Measurements from ENCODE around the gene LAD1. TPM values are rescaled to one million over a fixed set of nuclear protein-coding genes. Genes with fewer than 3 reads are reported as not detected.

The LAD1 gene
- total RNA-seq, 4 donors from 2014 or later, result 175 to 303 (median 218) TPM

DNA sequence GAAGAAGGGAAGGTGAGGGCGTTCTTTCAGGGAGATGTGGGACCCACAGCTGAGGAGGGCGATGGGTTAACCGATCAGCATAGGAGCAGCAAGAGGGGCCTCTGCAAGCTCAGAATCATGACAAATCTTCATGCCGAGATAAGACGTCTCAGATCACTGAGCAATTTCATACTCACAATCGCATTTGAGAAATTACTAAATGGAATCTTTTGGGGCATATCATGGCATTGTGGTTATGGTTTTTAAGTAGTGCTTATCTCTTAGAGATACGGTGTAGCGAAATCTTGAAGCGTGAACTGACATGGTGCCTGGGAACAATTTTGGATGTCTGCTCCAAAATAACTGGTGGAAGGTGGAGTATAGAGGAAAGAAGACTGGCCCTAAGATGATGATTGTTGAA is 27.8 kb downstream of the LAD1 start:
- TF ChIP-seq EP300 (IDR thresholded peaks at IDR 0.05), result no peak
- TF ChIP-seq POLR2A (IDR thresholded peaks at IDR 0.05), result no peak
- no peak for TF ChIP-seq POLR2AphosphoS5 (IDR thresholded peaks at IDR 0.05)
- TF ChIP-seq CTCF (IDR thresholded peaks at IDR 0.05), result no peak
- H3K27ac ChIP-seq, result no peak overlapping the region
- DNase-seq (ENCODE audit: low spot score in 2 of 2), result no peak
- H3K27me3 ChIP-seq, result peaks cover 49% of the 10 kb centered on the region
- H3K4me3 ChIP-seq, result no peak overlapping the region
- WGBS, result 85% methylated on average over 9 of the region's 9 CpGs
- H3K36me3 ChIP-seq, result no peaks in the 10 kb centered on the region
- H3K9me3 ChIP-seq, result no peaks in the 10 kb centered on the region
- peaks cover 14% of the 10 kb centered on the region for H3K4me1 ChIP-seq

- peaks cover 10% of the 10 kb centered on the region for H3K4me1 ChIP-seq
- H3K9me3 ChIP-seq, result no peaks in the 10 kb centered on the region
- DNase-seq (ENCODE audit: low spot score in 2 of 2), result no peak
- WGBS, result 54% methylated on average over 3 of the region's 3 CpGs
- H3K36me3 ChIP-seq, result no peaks in the 10 kb centered on the region
- peaks cover 47% of the 10 kb centered on the region for H3K27me3 ChIP-seq
- H3K27ac ChIP-seq, result no peak overlapping the region
- H3K4me3 ChIP-seq, result no peak overlapping the region
- no peak for TF ChIP-seq CTCF (IDR thresholded peaks at IDR 0.05)
- TF ChIP-seq POLR2AphosphoS5 (IDR thresholded peaks at IDR 0.05), result no peak
- TF ChIP-seq POLR2A (IDR thresholded peaks at IDR 0.05), result no peak
- TF ChIP-seq EP300 (IDR thresholded peaks at IDR 0.05), result no peak
Observed at GRCh38 chr1:201370500-201370899, 28.6 kb downstream of the LAD1 start.

- Histone ChIP-seq H3K4me1 (no peaks in the 10 kb centered on the region), H3K36me3 (no peaks in the 10 kb centered on the region), H3K27ac (no peak overlapping the region), H3K27me3 (peaks cover 39% of the 10 kb centered on the region), H3K9me3 (no peaks in the 10 kb centered on the region), H3K4me3 (no peak overlapping the region)
- no peak for DNase-seq (ENCODE audit: low spot score in 2 of 2)
- TF ChIP-seq POLR2A (IDR thresholded peaks at IDR 0.05) (no peak), POLR2AphosphoS5 (IDR thresholded peaks at IDR 0.05) (no peak), CTCF (IDR thresholded peaks at IDR 0.05) (no peak), EP300 (IDR thresholded peaks at IDR 0.05) (no peak)
- 85% methylated on average over 6 of the region's 6 CpGs for WGBS
Observed at GRCh38 chr1:201369209-201369608, 29.9 kb downstream of the LAD1 start.

GRCh38 chr1:201366696-201367095 is 32.4 kb downstream of the LAD1 start:
- no peak overlapping the region for H3K27ac ChIP-seq
- no peaks in the 10 kb centered on the region for H3K9me3 ChIP-seq
- 78% methylated on average over 5 of the region's 7 CpGs for WGBS
- H3K4me1 ChIP-seq, result no peaks in the 10 kb centered on the region
- no peak overlapping the region for H3K4me3 ChIP-seq
- TF ChIP-seq POLR2A (IDR thresholded peaks at IDR 0.05) (no peak), CTCF (IDR thresholded peaks at IDR 0.05) (no peak), POLR2AphosphoS5 (IDR thresholded peaks at IDR 0.05) (no peak), EP300 (IDR thresholded peaks at IDR 0.05) (no peak)
- DNase-seq (ENCODE audit: low spot score in 2 of 2), result no peak
- H3K36me3 ChIP-seq, result no peaks in the 10 kb centered on the region
- peaks cover 24% of the 10 kb centered on the region for H3K27me3 ChIP-seq

- Histone ChIP-seq H3K4me1 (no peaks in the 10 kb centered on the region), H3K36me3 (no peaks in the 10 kb centered on the region), H3K27ac (no peak overlapping the region), H3K27me3 (peaks cover 12% of the 10 kb centered on the region), H3K4me3 (no peak overlapping the region), H3K9me3 (no peaks in the 10 kb centered on the region)
- TF ChIP-seq POLR2A (IDR thresholded peaks at IDR 0.05), result no peak
- WGBS, result 78% methylated on average over 8 of the region's 11 CpGs
- DNase-seq (ENCODE audit: low spot score in 2 of 2), result no peak
Observed at GRCh38 chr1:201365251-201365650, 33.9 kb downstream of the LAD1 start.

DNA sequence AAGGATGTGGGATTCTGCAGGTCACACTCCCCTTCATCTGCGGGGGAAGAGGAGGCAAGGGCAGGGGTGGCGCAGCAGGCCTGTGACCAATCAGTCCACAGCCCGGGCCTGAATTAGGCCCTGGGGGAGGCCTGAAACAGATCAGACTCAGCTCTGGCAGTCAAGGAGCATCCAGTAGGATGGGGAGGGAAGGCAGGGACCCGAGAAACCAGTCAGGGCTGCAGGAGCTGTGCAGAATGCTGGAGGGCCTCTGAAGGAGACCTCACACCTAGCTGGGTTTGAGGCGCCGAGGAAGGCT is 34.4 kb downstream of the LAD1 start:
- no peak for TF ChIP-seq POLR2AphosphoS5 (IDR thresholded peaks at IDR 0.05)
- no peak for TF ChIP-seq POLR2A (IDR thresholded peaks at IDR 0.05)
- no peak for TF ChIP-seq EP300 (IDR thresholded peaks at IDR 0.05)
- 78% methylated on average over 6 of the region's 6 CpGs for WGBS
- H3K27ac ChIP-seq, result no peak overlapping the region
- peaks cover 8% of the 10 kb centered on the region for H3K27me3 ChIP-seq
- peak in 1 of 2 donors; percentile 46 for DNase-seq (ENCODE audit: low spot score in 2 of 2)
- no peak overlapping the region for H3K4me3 ChIP-seq
- H3K9me3 ChIP-seq, result no peaks in the 10 kb centered on the region
- H3K4me1 ChIP-seq, result no peaks in the 10 kb centered on the region
- H3K36me3 ChIP-seq, result no peaks in the 10 kb centered on the region

Data from suprapubic skin (tissue), 4 donors.